IPS-18c (cell line): ENCODE results near the gene COMT.
"Not testable (repeated sequence)": the region's sequence is repeated elsewhere in the genome, so short reads cannot be mapped to it uniquely, and the experiment has no call there.

Experiments
- H3K4me3 ChIP-seq: 2 replicates; pipeline ENCODE4 v1.7.0; 2013; ENCODE audit warnings: low read depth, mild to moderate bottlenecking, low read length, moderate library complexity; ENCODE audit not compliant: insufficient read depth
- H3K9me3 ChIP-seq: one replicate; pipeline ENCODE4 v1.6.1; 2013; ENCODE audit warnings: mild to moderate bottlenecking, low read length, moderate library complexity; ENCODE audit not compliant: control insufficient read depth, insufficient read depth

COMT gene

DNA sequence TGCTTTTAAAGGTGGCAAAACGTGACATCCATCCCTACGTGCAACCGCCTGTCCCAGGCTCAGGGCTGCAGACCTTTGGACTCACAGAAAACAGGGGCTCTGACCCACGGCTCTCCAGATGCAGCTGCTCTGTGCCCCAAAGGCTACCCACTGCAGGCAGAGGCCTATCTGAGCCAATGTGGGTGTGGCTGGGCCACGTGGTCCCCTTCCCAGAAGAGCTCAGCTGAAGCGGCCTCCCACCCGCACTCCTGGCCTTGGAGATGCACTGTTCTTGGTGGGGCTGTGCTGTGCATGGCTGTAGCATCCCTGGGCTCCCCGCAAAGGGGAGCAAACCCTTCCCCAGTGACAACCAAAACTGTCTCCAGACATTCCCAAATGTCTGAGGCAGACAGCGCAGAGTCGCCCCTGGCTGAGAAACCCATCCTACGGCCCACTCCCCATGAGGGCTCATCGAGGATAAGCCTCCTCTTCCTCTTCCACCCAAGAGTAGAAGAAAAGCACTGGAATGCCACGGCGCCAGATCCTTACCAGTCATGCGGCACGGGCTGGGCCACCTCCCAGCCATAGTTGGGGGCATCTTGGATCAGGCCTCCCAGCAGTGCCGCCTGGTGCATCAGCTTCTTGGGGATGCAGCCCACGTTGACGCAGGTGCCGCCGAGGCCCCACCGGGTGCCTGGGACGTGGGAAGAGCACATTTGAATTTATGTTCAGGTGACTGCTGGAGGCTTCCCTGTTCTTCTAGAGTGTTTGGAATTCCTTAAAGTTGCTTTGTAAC, 23.1 kb upstream of the COMT start:
- Histone ChIP-seq H3K9me3 (peaks cover 2% of the 10 kb centered on the region), H3K4me3 (no peak overlapping the region)

GRCh38 chr22:19919701-19920363, 21.7 kb upstream of the COMT start:
- H3K4me3 ChIP-seq, result no peak overlapping the region
- peaks cover 2% of the 10 kb centered on the region for H3K9me3 ChIP-seq

- peaks cover 2% of the 10 kb centered on the region for H3K9me3 ChIP-seq
Observed at GRCh38 chr22:19921544-19922081, 20.0 kb upstream of the COMT start.

DNA sequence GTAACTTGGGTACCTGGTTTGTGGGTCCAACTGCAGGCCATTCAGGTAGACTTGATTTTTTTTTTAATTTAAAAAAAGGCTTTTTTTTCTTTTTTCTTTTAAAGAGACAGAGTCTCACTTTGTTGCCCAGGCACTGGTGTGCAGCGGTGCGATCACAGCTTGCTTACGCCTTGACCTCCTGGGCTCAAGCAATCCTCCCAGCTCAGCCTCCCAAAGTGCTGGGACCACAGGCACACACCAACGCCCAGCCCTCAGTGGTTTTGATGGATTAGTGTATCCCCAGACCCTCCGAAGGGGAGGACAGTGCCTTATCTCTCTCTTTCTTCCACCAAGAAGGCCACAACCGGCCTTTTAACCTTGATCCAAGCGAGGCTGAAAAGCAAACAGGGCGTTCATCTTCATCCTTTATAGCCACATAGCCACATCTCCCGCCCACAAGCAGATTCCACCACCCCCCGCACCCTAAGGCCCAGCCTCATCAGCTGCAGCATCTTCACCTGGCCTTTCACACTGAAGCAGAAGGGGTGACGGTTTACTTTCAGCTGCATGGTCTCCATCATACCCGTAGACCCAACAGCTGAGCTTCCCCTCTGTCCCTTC, 17.6 kb upstream of the COMT start:
- H3K4me3 ChIP-seq, result no peak overlapping the region

More at GRCh38 chr22:19921544-19922081, 20.0 kb upstream of the COMT start:
- no peak overlapping the region for H3K4me3 ChIP-seq

DNA sequence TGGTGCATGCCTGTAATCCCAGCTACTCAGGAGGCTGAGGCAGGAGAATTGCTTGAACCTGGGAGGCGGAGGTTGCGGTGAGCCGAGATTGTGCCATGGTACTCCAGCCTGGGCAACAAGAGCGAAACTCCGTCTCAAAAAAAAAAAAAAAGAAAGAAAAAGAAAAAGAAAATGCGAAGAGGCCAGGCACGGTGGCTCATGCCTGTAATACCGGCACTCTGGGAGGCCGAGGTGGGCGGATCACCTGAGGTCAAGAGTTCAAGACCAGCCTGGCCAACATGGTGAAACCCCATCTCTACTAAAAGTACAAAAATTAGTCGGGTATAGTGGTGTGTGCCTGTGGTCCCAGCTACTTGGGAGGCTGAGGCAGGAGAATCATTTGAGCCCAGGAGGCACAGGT, 15.5 kb upstream of the COMT start:
- H3K9me3 ChIP-seq, result not testable (repeated sequence)

More for the DNA sequence above, 17.6 kb upstream of the COMT start:
- H3K9me3 ChIP-seq, result no peaks in the 10 kb centered on the region

GRCh38 chr22:19927696-19928095, 13.9 kb upstream of the COMT start:
- H3K9me3 ChIP-seq, result no peaks in the 10 kb centered on the region
- no peak overlapping the region for H3K4me3 ChIP-seq

More for the DNA sequence above, 15.5 kb upstream of the COMT start:
- not testable (repeated sequence) for H3K4me3 ChIP-seq

GRCh38 chr22:19928207-19928606, 13.4 kb upstream of the COMT start:
- no peak overlapping the region for H3K4me3 ChIP-seq
- H3K9me3 ChIP-seq, result no peaks in the 10 kb centered on the region

GRCh38 chr22:19929586-19930550, 11.7 kb upstream of the COMT start:
- Histone ChIP-seq H3K9me3 (no peaks in the 10 kb centered on the region), H3K4me3 (no peak overlapping the region)

DNA sequence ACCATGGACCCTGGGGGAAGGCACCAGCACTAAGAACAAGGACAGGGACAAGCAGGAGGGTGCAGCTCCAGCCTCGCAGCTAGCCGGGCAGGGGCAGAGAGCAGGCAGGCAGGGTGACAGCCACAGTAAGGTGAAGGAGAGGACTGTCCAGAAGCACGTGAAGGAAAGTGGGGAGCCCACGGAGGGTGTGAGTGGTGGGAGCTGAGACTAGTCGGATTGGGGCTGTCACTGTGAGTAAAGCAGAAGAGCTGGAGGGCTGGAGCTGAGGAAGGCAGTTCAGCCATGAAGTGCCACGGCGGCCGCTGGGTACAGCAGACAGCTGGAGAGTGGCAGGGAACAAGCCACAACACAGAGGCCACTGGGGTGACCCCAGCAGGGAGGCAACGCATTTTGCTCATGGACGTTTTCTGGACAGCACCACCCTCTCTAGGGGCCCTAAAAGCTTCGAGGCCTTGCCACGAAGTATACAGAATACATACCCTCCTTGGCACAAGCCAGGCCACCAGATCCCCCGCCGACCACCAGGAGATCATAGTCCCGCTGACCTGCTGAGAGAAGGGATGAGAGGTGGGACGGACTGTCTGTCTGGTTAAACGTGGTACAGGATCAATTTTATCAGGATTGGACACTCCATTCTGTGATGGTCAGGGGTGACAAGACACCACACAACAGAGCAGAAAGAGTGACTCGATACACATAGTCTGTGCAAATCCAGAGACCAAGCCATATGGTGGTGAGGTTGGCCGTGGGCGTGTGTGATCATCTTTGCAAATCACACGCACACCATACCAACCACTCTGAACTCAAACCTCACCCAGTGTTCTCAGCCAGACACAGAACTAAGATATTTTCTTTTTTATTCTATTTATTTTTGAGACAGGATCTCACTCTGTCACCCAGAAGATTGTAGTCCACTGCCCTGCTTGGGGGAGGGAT, 10.8 kb upstream of the COMT start:
- no peaks in the 10 kb centered on the region for H3K9me3 ChIP-seq
- no peak overlapping the region for H3K4me3 ChIP-seq

DNA sequence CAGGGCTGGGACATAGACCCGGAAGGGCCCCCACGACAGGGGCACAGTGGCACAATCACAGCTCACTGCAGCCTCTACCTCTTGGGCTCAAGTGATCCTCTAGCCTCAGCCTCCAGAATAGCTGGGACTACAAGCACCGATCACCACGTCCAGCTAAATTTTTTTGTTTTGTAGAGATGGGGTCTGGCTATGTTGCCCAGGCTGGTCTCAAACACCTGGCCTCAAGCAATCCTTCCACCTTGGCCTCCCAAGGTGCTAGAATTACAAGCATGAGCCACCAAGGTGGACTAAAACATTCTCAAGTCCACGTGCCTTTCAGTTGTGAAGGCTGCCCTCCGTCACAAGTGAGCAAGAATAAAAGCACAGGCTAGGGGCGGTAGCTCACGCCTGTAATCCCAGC, 10.1 kb upstream of the COMT start:
- H3K9me3 ChIP-seq, result no peaks in the 10 kb centered on the region
- H3K4me3 ChIP-seq, result no peak overlapping the region

- Histone ChIP-seq H3K9me3 (no peaks in the 10 kb centered on the region), H3K4me3 (no peak overlapping the region)
Observed at GRCh38 chr22:19932367-19933206, 9.0 kb upstream of the COMT start.

DNA sequence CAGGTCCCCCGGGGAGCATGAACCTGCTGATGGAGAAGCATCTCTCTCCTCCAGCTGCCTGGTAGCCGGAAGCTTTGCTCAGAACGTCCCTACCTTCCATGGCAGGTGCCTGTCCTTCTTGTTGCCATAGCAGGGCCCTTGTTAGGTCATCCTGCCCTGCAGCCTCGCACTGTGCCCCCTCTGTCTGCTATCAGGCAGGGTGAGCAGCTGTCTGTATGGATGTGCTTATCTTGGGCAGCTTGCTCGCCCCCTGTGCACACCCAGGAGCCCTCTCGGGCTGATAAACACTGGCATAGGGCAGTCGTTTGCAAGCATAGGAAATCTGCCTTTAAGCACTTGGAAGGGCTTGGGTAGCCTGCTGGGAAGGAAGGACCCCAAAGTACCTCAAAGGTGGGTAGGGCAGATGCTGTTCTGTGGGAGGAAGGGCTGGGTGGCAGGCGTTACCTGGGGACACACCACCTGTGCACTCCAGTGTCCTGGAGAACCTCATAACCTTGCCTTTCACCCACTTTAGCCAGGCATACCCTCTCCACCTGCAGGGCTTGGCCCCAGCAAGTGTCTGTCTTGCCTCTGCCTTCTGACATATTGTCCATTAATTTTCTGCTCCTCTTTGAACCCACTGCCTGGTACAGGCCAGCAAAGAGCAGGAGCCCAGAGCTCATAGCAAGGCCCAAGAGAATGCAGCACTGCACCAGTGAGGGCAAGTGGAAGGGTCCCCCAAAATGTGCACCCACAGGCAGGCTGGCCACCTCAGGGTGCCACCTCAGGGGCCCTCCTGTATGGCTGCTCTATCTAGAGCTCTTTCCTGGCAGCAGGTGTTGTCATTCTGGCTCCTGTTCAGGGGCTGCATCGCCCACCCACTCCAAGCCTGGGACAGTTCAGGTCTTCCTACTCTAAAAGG, 8.0 kb upstream of the COMT start:
- H3K4me3 ChIP-seq, result no peak overlapping the region
- no peaks in the 10 kb centered on the region for H3K9me3 ChIP-seq

DNA sequence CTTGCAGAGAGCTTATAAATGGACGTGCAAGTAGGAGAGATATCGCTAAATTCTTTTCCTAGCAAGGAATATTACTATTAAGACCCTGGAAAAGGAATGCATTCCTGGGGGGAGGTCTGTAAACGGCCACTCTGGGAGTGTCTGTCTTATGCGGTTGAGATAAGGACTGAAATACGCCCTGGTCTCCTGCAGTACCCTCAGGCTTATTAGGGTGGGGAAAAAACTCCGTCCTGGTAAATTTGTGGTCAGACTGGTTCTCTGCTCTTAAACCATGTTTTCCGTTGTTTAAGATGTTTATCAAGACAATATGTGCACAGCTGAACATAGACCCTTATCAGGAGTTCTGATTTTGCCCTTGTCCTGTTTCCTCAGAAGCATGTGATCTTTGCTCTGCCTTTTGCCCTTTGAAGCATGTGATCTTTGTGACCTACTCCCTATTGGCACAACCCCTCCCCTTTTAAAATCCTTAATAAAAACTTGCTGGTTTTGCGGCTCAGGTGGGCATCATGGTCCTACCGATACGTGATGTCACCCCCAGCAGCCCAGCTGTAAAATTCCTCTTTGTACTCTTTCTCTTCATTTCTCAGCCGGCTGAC, 6.4 kb upstream of the COMT start:
- not testable (repeated sequence) for H3K4me3 ChIP-seq, H3K9me3 ChIP-seq

DNA sequence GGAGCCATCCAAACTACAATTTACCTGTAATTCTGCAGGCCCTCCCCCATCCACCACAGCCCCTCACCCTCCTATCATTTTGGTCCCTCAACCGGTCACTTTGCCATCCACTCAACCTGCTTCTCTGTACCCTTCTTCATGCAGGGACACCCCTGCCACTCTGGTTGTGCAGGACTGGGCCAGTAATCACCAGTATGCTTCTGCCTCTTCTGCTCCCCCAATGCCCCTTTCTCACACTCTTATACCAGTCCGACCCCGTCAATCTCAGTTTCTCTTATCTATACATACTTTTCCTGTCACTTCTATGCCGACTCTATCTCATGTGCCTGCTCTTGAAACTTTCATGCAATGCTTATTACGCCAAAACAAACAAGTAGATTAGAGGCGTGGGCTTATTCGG, 5.1 kb upstream of the COMT start:
- Histone ChIP-seq H3K9me3 (no peaks in the 10 kb centered on the region), H3K4me3 (no peak overlapping the region)
